Suprapubic skin (tissue), 4 donors: ENCODE results near the gene ST6GALNAC4. TPM values are rescaled to one million over a fixed set of nuclear protein-coding genes. Genes with fewer than 3 reads are reported as not detected.

Experiments used
- total RNA-seq, 4 donors: library from RNA; depleted of rRNA; stranded (reverse); fragments of >200 nt; gene quantifications; one replicate each; pipeline ENCODE4 v1.1.0, GENCODE V29; 2016

ST6GALNAC4 gene
- total RNA-seq, 4 donors from 2014 or later, result 14.6 to 25.2 (median 20.2) TPM

Other genes with a start within 250 kb of the ST6GALNAC4 start
- under 1 TPM in 2 of 4 donors, not detected in 2; 0.24 to 0.57 TPM for gene CFAP157, start 210.1 kb downstream of the ST6GALNAC4 start, total RNA-seq
- 10 to 100 TPM in 3 of 4 donors, 1 to 10 TPM in 1; 7.4 to 58.4 (median 41.6) TPM for gene PTRH1, start 201.4 kb downstream of the ST6GALNAC4 start, total RNA-seq
- gene TTC16, start 201.0 kb downstream of the ST6GALNAC4 start, total RNA-seq, result under 1 TPM in 2 of 4 donors, not detected in 2; 0.16 to 0.21 TPM
- gene TOR2A, start 181.7 kb downstream of the ST6GALNAC4 start, total RNA-seq, result 10 to 100 TPM; 16.1 to 24.3 (median 19.3) TPM
- 1 to 10 TPM; 3.4 to 8.9 (median 6.1) TPM for gene SH2D3C, start 138.4 kb downstream of the ST6GALNAC4 start, total RNA-seq
- gene CDK9, start 131.0 kb downstream of the ST6GALNAC4 start, total RNA-seq, result 100 to 1,000 TPM in 1 of 4 donors, 10 to 100 TPM in 3; 57.2 to 119 (median 72.7) TPM
- gene FPGS, start 114.2 kb downstream of the ST6GALNAC4 start, total RNA-seq, result 10 to 100 TPM; 22.9 to 50.3 (median 28.3) TPM
- gene ENG, start 62.4 kb downstream of the ST6GALNAC4 start, total RNA-seq, result 10 to 100 TPM; 17.2 to 38.7 (median 31.2) TPM
- gene AK1, start 39.4 kb downstream of the ST6GALNAC4 start, total RNA-seq, result 10 to 100 TPM; 22.6 to 36.0 (median 26.0) TPM
- gene ST6GALNAC6, start 17.4 kb downstream of the ST6GALNAC4 start, total RNA-seq, result 10 to 100 TPM; 41.6 to 50.5 (median 47.0) TPM
- gene PIP5KL1, start 13.7 kb upstream of the ST6GALNAC4 start, total RNA-seq, result 10 to 100 TPM in 1 of 4 donors, 1 to 10 TPM in 3; 5.8 to 14.7 (median 9.2) TPM
- gene DPM2, start 20.8 kb upstream of the ST6GALNAC4 start, total RNA-seq, result 10 to 100 TPM; 19.4 to 39.7 (median 30.6) TPM
- gene EEIG1, start 63.9 kb upstream of the ST6GALNAC4 start, total RNA-seq, result 10 to 100 TPM; 43.1 to 85.8 (median 59.5) TPM
- gene NAIF1, start 150.3 kb upstream of the ST6GALNAC4 start, total RNA-seq, result 10 to 100 TPM in 3 of 4 donors, 1 to 10 TPM in 1; 9.6 to 14.7 (median 12.6) TPM
- 100 to 1,000 TPM in 1 of 4 donors, 10 to 100 TPM in 3; 37.9 to 106 (median 66.5) TPM for gene SLC25A25, start 151.2 kb upstream of the ST6GALNAC4 start, total RNA-seq
- gene PTGES2, start 210.7 kb upstream of the ST6GALNAC4 start, total RNA-seq, result 10 to 100 TPM; 47.4 to 76.0 (median 55.9) TPM
- gene LCN2, start 232.4 kb upstream of the ST6GALNAC4 start, total RNA-seq, result 10 to 100 TPM in 2 of 4 donors, 1 to 10 TPM in 2; 6.0 to 45.7 (median 22.3) TPM
- gene BBLN, start 243.2 kb upstream of the ST6GALNAC4 start, total RNA-seq, result 100 to 1,000 TPM; 157 to 345 (median 224) TPM